ENCODE results near the gene TCHHL1. TPM values are rescaled to one million over a fixed set of nuclear protein-coding genes. Genes with fewer than 3 reads are reported as not detected.

TCHHL1 gene
- total and polyA plus RNA-seq, 10 of the 15 experiments (the other 5 are each of a cell fraction or from before 2014, with no cell fraction given) = not detected

DNA sequence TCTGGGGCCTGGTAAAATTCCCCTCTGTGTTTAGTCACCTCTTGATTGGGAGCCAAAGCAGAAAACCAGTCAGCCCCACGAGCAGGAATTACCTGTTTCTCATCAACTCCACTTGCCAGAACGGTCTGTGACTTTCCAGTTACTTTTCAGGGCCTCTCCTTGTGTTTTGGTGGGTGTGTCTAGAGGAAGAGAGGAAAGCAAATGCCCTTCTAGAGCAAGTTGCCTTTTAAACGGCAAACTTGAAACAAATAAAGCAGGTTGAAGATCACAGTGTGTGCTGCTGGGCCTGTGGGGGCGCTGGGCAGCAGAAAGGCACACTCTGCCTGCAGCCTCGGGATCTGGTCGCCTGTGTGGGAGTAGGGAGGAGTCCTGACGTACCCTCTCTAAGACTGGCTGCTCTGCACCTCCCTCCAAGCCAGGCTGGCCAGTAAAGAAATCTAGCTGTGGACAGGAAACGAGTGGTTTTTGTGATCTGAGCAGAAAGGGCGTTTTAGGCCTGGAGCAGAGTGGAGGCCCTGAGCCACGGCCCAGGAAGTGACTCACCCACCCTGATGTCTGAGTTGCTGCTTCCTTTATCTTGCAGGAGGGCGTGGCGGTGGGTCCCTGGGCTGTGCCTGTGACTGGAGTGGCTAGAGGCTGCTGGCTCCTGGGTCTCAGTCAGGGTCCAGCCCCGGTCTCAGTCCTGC lies 41.0 kb downstream of the TCHHL1 start (continued):
- TF ChIP-seq, protein P1, sequence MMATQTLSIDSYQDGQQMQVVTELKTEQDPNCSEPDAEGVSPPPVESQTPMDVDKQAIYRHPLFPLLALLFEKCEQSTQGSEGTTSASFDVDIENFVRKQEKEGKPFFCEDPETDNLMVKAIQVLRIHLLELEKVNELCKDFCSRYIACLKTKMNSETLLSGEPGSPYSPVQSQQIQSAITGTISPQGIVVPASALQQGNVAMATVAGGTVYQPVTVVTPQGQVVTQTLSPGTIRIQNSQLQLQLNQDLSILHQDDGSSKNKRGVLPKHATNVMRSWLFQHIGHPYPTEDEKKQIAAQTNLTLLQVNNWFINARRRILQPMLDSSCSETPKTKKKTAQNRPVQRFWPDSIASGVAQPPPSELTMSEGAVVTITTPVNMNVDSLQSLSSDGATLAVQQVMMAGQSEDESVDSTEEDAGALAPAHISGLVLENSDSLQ (IDR thresholded peaks at IDR 0.05) = peak; percentile 97
- TF ChIP-seq RAD51 (IDR thresholded peaks at IDR 0.05) = no peak
- peak; percentile 58 for TF ChIP-seq IKZF1 (conservative IDR thresholded peaks at IDR 0.05)
- no peak for TF ChIP-seq STAT1 (conservative IDR thresholded peaks at IDR 0.05)
- TF ChIP-seq PAX8 (IDR thresholded peaks at IDR 0.05) = no peak
- peak; percentile 8 for TF ChIP-seq RELA (IDR thresholded peaks at IDR 0.05; ENCODE audit: borderline replicate concordance, partially characterized antibody)
- TF ChIP-seq SUPT20H (IDR thresholded peaks at IDR 0.05; ENCODE audit: borderline replicate concordance, control insufficient read depth, low read depth, low read length) = no peak
- no peak for TF ChIP-seq LARP7 (IDR thresholded peaks at IDR 0.05)
- TF ChIP-seq BHLHE40 (IDR thresholded peaks at IDR 0.05; ENCODE audit: borderline replicate concordance in 1 of 2, low read depth in 2 of 2, low read length in 1 of 2) = peak; percentile 32 to 47; a peak in 2 of 4 replicates
- TF ChIP-seq NBN (IDR thresholded peaks at IDR 0.05) = no peak; the same call in 1 of the 2 replicates
- TF ChIP-seq MTA2 (IDR thresholded peaks at IDR 0.05; ENCODE audit: low read depth) = no peak
- TF ChIP-seq BMI1 (IDR thresholded peaks at IDR 0.05; ENCODE audit: borderline replicate concordance) = no peak
- no peak for TF ChIP-seq SREBF2 (IDR thresholded peaks at IDR 0.05; ENCODE audit: low read length)
- TF ChIP-seq, protein P2, sequence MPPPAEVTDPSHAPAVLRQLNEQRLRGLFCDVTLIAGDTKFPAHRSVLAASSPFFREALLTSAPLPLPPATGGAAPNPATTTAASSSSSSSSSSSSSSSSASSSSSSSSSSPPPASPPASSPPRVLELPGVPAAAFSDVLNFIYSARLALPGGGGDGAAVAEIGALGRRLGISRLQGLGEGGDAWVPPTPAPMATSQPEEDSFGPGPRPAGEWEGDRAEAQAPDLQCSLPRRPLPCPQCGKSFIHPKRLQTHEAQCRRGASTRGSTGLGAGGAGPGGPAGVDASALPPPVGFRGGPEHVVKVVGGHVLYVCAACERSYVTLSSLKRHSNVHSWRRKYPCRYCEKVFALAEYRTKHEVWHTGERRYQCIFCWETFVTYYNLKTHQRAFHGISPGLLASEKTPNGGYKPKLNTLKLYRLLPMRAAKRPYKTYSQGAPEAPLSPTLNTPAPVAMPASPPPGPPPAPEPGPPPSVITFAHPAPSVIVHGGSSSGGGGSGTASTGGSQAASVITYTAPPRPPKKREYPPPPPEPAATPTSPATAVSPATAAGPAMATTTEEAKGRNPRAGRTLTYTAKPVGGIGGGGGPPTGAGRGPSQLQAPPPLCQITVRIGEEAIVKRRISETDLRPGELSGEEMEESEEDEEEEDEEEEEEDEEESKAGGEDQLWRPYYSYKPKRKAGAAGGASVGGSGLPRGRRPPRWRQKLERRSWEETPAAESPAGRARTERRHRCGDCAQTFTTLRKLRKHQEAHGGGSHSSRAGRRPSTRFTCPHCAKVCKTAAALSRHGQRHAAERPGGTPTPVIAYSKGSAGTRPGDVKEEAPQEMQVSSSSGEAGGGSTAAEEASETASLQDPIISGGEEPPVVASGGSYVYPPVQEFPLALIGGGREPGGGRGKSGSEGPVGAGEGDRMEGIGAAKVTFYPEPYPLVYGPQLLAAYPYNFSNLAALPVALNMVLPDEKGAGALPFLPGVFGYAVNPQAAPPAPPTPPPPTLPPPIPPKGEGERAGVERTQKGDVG (CRISPR knock-in tag; IDR thresholded peaks at IDR 0.05) = no peak
- TF ChIP-seq NR2F1 (conservative IDR thresholded peaks at IDR 0.05) = no peak
- no peak for TF ChIP-seq MYC (IDR thresholded peaks at IDR 0.05; ENCODE audit: insufficient read depth, insufficient read length, insufficient replicate concordance, low read length, severe bottlenecking)
- TF ChIP-seq RB1 (IDR thresholded peaks at IDR 0.05; ENCODE audit: borderline replicate concordance) = no peak
- no peak for TF ChIP-seq BCL11A (IDR thresholded peaks at IDR 0.05; ENCODE audit: low read depth, low read length)
- TF ChIP-seq SMAD5 (IDR thresholded peaks at IDR 0.05; ENCODE audit: low read depth) = 0 out of 2 replicates have a peak, but pooled peaks have one; percentile 48
- TF ChIP-seq TCF7 (IDR thresholded peaks at IDR 0.05; ENCODE audit: borderline replicate concordance) = no peak
- no peak for TF ChIP-seq ASH2L (IDR thresholded peaks at IDR 0.05; ENCODE audit: borderline replicate concordance, low read depth)
- TF ChIP-seq TCF12 (IDR thresholded peaks at IDR 0.05; ENCODE audit: low read depth, low read length) = peak; percentile 56; the same call in 1 of the 2 replicates
- TF ChIP-seq NFYA (IDR thresholded peaks at IDR 0.05; ENCODE audit: borderline replicate concordance, low read depth, low read length) = no peak
- TF ChIP-seq YBX1 (IDR thresholded peaks at IDR 0.05) = no peak
- 0 out of 2 replicates have a peak, but pooled peaks have one; percentile 34 for TF ChIP-seq PML (IDR thresholded peaks at IDR 0.05; ENCODE audit: low read length)
